Measurements from ENCODE around the gene IL13. TPM values are rescaled to one million over a fixed set of nuclear protein-coding genes. Genes with fewer than 3 reads are reported as not detected.

Gene IL13
- polyA plus RNA-seq, 2 of the 4 experiments (the other 2 are of a cell fraction) = 0.13 TPM; not detected in 1

GRCh38 chr5:132648355-132648754, 9.6 kb upstream of the IL13 start:
- TF ChIP-seq GATA3 (IDR thresholded peaks at IDR 0.05; ENCODE audit: borderline replicate concordance) (no peak), CHD4 (IDR thresholded peaks at IDR 0.05; ENCODE audit: borderline replicate concordance) (no peak), EP300 (IDR thresholded peaks at IDR 0.05) (no peak), KDM1A (IDR thresholded peaks at IDR 0.05; ENCODE audit: low read depth) (no peak), ZNF302 (CRISPR knock-in tag; IDR thresholded peaks at IDR 0.05) (no peak), ELK1 (IDR thresholded peaks at IDR 0.05; ENCODE audit: low read depth, low read length) (no peak), CBX8 (IDR thresholded peaks at IDR 0.05) (no peak), EHF (CRISPR knock-in tag; IDR thresholded peaks at IDR 0.05) (no peak), TFCP2L1 (CRISPR knock-in tag; IDR thresholded peaks at IDR 0.05) (no peak), TP53 (CRISPR knock-in tag; IDR thresholded peaks at IDR 0.05) (no peak), NR3C1 (IDR thresholded peaks at IDR 0.05) (no peak), POLR2A (IDR thresholded peaks at IDR 0.05; ENCODE audit: low read length) (no peak), RFX5 (IDR thresholded peaks at IDR 0.05) (no peak), JUN (IDR thresholded peaks at IDR 0.05) (no peak), NFE2L2 (conservative IDR thresholded peaks at IDR 0.05; ENCODE audit: low read length) (no peak), BHLHE40 (IDR thresholded peaks at IDR 0.05; ENCODE audit: low read depth, low read length) (no peak), ESRRA (IDR thresholded peaks at IDR 0.05; ENCODE audit: borderline replicate concordance, low read length) (no peak)
- TF ChIP-seq, protein P1, sequence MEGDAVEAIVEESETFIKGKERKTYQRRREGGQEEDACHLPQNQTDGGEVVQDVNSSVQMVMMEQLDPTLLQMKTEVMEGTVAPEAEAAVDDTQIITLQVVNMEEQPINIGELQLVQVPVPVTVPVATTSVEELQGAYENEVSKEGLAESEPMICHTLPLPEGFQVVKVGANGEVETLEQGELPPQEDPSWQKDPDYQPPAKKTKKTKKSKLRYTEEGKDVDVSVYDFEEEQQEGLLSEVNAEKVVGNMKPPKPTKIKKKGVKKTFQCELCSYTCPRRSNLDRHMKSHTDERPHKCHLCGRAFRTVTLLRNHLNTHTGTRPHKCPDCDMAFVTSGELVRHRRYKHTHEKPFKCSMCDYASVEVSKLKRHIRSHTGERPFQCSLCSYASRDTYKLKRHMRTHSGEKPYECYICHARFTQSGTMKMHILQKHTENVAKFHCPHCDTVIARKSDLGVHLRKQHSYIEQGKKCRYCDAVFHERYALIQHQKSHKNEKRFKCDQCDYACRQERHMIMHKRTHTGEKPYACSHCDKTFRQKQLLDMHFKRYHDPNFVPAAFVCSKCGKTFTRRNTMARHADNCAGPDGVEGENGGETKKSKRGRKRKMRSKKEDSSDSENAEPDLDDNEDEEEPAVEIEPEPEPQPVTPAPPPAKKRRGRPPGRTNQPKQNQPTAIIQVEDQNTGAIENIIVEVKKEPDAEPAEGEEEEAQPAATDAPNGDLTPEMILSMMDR (IDR thresholded peaks at IDR 0.05) = no peak
- FAIRE-seq = no peak
- 89% methylated on average over 1 of the region's 1 CpG for WGBS (ENCODE audit: missing lambda C conversion rate)

DNA sequence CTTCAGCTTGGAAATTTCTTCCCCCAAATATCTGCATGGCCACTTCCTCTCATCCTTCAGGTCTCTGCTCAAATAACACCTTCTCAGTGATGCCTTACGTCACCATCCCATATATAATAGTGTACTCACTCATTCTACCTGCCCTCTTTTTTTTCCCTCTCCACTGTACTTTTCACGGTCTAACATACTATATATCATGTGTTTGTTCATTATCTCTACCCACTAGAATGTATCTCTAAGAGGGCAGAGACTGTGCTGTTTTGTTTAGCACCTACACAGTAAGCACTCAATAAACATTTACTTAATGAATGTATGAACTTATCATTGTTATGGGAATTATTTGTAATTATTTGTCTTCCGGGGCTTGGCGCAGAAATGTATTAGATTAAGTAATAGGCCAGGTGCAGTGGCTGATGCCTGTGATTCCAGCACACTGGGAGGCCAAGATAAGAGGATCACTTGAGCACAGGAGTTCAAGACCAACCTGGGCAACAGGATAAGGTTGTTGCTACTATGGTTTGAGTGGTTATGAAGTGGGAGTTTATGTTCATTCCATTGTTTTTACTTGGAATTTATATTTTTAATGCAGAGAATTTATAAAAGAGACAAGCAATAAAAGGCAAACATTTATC, 6.0 kb upstream of the IL13 start:
- ChIA-PET CTCF (interaction anchor here (0.7 kb wide), 1 partner anchor 178 kb away, joined by 3 read pairs; the partner anchor contains the start of gene SHROOM1), POLR2A (no interaction called here)
- FAIRE-seq = no peak
- no peak overlapping the region for H3K4me2 ChIP-seq
- H3K4me1 ChIP-seq = no peaks in the 10 kb centered on the region
- no peak overlapping the region for H3K4me3 ChIP-seq
- H3K27ac ChIP-seq = no peak overlapping the region
- no peaks in the 10 kb centered on the region for H3K9me3 ChIP-seq
- WGBS (ENCODE audit: missing lambda C conversion rate) = 89% methylated on average over 4 of the region's 4 CpGs
- DNase-seq (ENCODE audit: low read depth in 1 of 2, low spot score in 1 of 2) = no peak
- ATAC-seq = no peak
- TF ChIP-seq PHF8 (IDR thresholded peaks at IDR 0.05; ENCODE audit: borderline replicate concordance, low read depth) (no peak), GATA3 (IDR thresholded peaks at IDR 0.05; ENCODE audit: borderline replicate concordance) (no peak), HDAC2 (IDR thresholded peaks at IDR 0.05) (no peak), CHD4 (IDR thresholded peaks at IDR 0.05; ENCODE audit: borderline replicate concordance) (no peak), ZSCAN20 (CRISPR knock-in tag; IDR thresholded peaks at IDR 0.05) (no peak), CHD2 (IDR thresholded peaks at IDR 0.05; ENCODE audit: low read length, partially characterized antibody) (no peak), SMC3 (IDR thresholded peaks at IDR 0.05) (no peak), HOXA7 (CRISPR knock-in tag; IDR thresholded peaks at IDR 0.05) (no peak), JUN (IDR thresholded peaks at IDR 0.05) (no peak)
- TF ChIP-seq, protein P2, sequence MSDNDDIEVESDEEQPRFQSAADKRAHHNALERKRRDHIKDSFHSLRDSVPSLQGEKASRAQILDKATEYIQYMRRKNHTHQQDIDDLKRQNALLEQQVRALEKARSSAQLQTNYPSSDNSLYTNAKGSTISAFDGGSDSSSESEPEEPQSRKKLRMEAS (IDR thresholded peaks at IDR 0.05) = no peak

More at GRCh38 chr5:132648355-132648754, 9.6 kb upstream of the IL13 start:
- ChIA-PET CTCF (no interaction called here), POLR2A (no interaction called here)
- Histone ChIP-seq H3K4me1 (no peaks in the 10 kb centered on the region), H3K9me3 (no peaks in the 10 kb centered on the region), H3K4me2 (no peak overlapping the region), H3K4me3 (no peak overlapping the region), H3K27ac (no peak overlapping the region)
- no peak for ATAC-seq
- DNase-seq (ENCODE audit: low read depth in 1 of 2, low spot score in 1 of 2) = no peak

Data from A549 (cell line).